T-helper 2 cell treated with Interferon-gamma antibody and Interleukin-4, amounts not matched to agents 100 ng/mL and 5 ng/mL, for 36 hours (primary cell): ENCODE data around the gene SNED1. TPM values are rescaled to one million over a fixed set of nuclear protein-coding genes. Genes with fewer than 3 reads are reported as not detected.

Experiments used
- intact Hi-C: fragments of 100-400 bp; cut with micrococcal nuclease; formaldehyde crosslinking; loops from one replicate; pipeline ENCODE4 v1.15.1; 2023
- total RNA-seq: library from RNA; stranded (reverse); gene quantifications from 2 replicates; pipeline ENCODE4 v1.2.3, GENCODE V29; 2022

The SNED1 gene
- total RNA-seq, 1 donor from 2014 or later = 29.8 TPM

GRCh38 chr2:241047253-241048010 is 49.0 kb downstream of the SNED1 start:
- intact Hi-C loops = no loop called here

GRCh38 chr2:241048149-241048948 is 49.9 kb downstream of the SNED1 start:
- intact Hi-C loops = no loop called here

GRCh38 chr2:241048949-241049343 is 50.5 kb downstream of the SNED1 start:
- intact Hi-C loops = no loop called here

GRCh38 chr2:241049739-241050623 is 51.6 kb downstream of the SNED1 start:
- intact Hi-C loops = no loop called here

- intact Hi-C loops = no loop called here
Observed at GRCh38 chr2:241050624-241051577, 52.5 kb downstream of the SNED1 start.

GRCh38 chr2:241051578-241052487 is 53.4 kb downstream of the SNED1 start:
- intact Hi-C loops = no loop called here

GRCh38 chr2:241052677-241053360 is 54.4 kb downstream of the SNED1 start:
- intact Hi-C loops = no loop called here

GRCh38 chr2:241053576-241054251 is 55.3 kb downstream of the SNED1 start:
- intact Hi-C loops = no loop called here

GRCh38 chr2:241061275-241061674 is 62.9 kb downstream of the SNED1 start:
- intact Hi-C loops = no loop called here

GRCh38 chr2:241062389-241063092 is 64.1 kb downstream of the SNED1 start:
- intact Hi-C loops = no loop called here

- intact Hi-C loops = no loop called here
Observed at GRCh38 chr2:241063093-241063551, 64.7 kb downstream of the SNED1 start.

GRCh38 chr2:241063587-241063986 is 65.2 kb downstream of the SNED1 start:
- intact Hi-C loops = no loop called here

GRCh38 chr2:241064008-241064801 is 65.8 kb downstream of the SNED1 start:
- intact Hi-C loops = no loop called here

GRCh38 chr2:241064802-241065354 is 66.5 kb downstream of the SNED1 start:
- intact Hi-C loops = no loop called here

- intact Hi-C loops = no loop called here
Observed at GRCh38 chr2:241065355-241065803, 67.0 kb downstream of the SNED1 start.

GRCh38 chr2:241066171-241066892 is 67.9 kb downstream of the SNED1 start:
- intact Hi-C loops = no loop called here
